Measurements from ENCODE around the gene SLC16A7. TPM values are rescaled to one million over a fixed set of nuclear protein-coding genes. Genes with fewer than 3 reads are reported as not detected.

SLC16A7 gene
- total and polyA plus RNA-seq, 12 donors, result 6.0 to 246 (median 163) TPM

GRCh38 chr12:59646636-59647035 is 50.8 kb downstream of the SLC16A7 start:
- no peak for TF ChIP-seq CTCF (IDR thresholded peaks at IDR 0.05)
- intact Hi-C loops (cut with DNase I), result no loop called here

GRCh38 chr12:59649203-59649602 is 53.4 kb downstream of the SLC16A7 start:
- Histone ChIP-seq H3K27ac (no peak overlapping the region), H3K4me3 (no peak overlapping the region), H3K4me1 (peaks cover 0 to 36% (median 7%) of the 10 kb centered on the region in 9 donors), H3K36me3 (peaks cover 0 to 6% (median 0%) of the 10 kb centered on the region in 9 donors), H3K27me3 (no peaks in the 10 kb centered on the region), H3K9me3 (peaks cover 0 to 7% (median 0%) of the 10 kb centered on the region in 11 donors)
- TF ChIP-seq CTCF (IDR thresholded peaks at IDR 0.05), result no peak
- 89% methylated on average over 2 of the region's 2 CpGs for WGBS, 2 donors
- intact Hi-C loops (cut with DNase I), result no loop called here
- ATAC-seq (peak in 1 of 8 donors; percentile 20), DNase-seq (no peak)

More at GRCh38 chr12:59646636-59647035, 50.8 kb downstream of the SLC16A7 start:
- H3K4me1 ChIP-seq, result peaks cover 0 to 16% (median 7%) of the 10 kb centered on the region in 9 donors
- peaks cover 0 to 12% (median 0%) of the 10 kb centered on the region in 9 donors for H3K36me3 ChIP-seq
- DNase-seq, result no peak
- H3K27ac ChIP-seq, result no peak overlapping the region
- no peak overlapping the region for H3K4me3 ChIP-seq
- ATAC-seq, result no peak
- H3K9me3 ChIP-seq, result peaks cover 0 to 7% (median 0%) of the 10 kb centered on the region in 11 donors
- no peaks in the 10 kb centered on the region for H3K27me3 ChIP-seq

- Histone ChIP-seq H3K36me3 (peaks cover 0 to 10% (median 0%) of the 10 kb centered on the region in 9 donors), H3K9me3 (no peaks in the 10 kb centered on the region), H3K4me1 (peaks cover 0 to 36% (median 7%) of the 10 kb centered on the region in 9 donors), H3K27me3 (no peaks in the 10 kb centered on the region), H3K4me3 (no peak overlapping the region), H3K27ac (peak overlapping the region in 8 of 10 donors; percentile 26 to 68 (median 56))
- intact Hi-C loops (cut with DNase I), result loop anchor here in 2 of 10 donors (5.0 to 10.0 kb wide), 2 partner anchors 33 to 134 kb away; no protein-coding TSS in a partner anchor
- 39 to 41% methylated on average over 3 of the region's 3 CpGs for WGBS, 2 donors
- no peak for DNase-seq
- peak; percentile 29 to 74 (median 64) for ATAC-seq
- TF ChIP-seq CTCF (IDR thresholded peaks at IDR 0.05), result peak in 3 of 9 donors; percentile 8 to 32 (median 22)
These were observed 54.9 kb downstream of the SLC16A7 start for GRCh38 chr12:59650588-59651228.

GRCh38 chr12:59651229-59651920 is 55.5 kb downstream of the SLC16A7 start:
- no peak overlapping the region for H3K4me3 ChIP-seq
- TF ChIP-seq CTCF (IDR thresholded peaks at IDR 0.05), result no peak
- no peaks in the 10 kb centered on the region for H3K9me3 ChIP-seq
- peaks cover 0 to 14% (median 0%) of the 10 kb centered on the region in 9 donors for H3K36me3 ChIP-seq
- intact Hi-C loops (cut with DNase I), result loop anchor here in 2 of 10 donors (5.0 to 10.0 kb wide), 2 partner anchors 34 to 133 kb away; no protein-coding TSS in a partner anchor
- DNase-seq, result no peak
- ATAC-seq, result peak in 2 of 8 donors; percentile 24 to 27
- H3K27me3 ChIP-seq, result no peaks in the 10 kb centered on the region
- peaks cover 0 to 36% (median 7%) of the 10 kb centered on the region in 9 donors for H3K4me1 ChIP-seq
- H3K27ac ChIP-seq, result peak overlapping the region in 9 of 10 donors; percentile 16 to 68 (median 50)
- 35% methylated on average over 1 of the region's 1 CpG for WGBS, 2 donors

All from heart right ventricle (tissue), 16 donors.